Tibial nerve (tissue), 4 donors: Measurements from ENCODE around the gene COL25A1.

Experiments used
- EP300 ChIP-seq, 2 donors: sonication (generic); formaldehyde crosslinking; IDR thresholded peaks; one replicate each; pipeline ENCODE4 v1.6.1; 2017; ENCODE audit warnings: antibody characterized with exemption in 2 of 2, mild to moderate bottlenecking in 1 of 2
- POLR2A ChIP-seq, 2 donors: fragments of 450-650 bp; IDR thresholded peaks; one replicate each; pipeline ENCODE4 v1.6.1; 2017; ENCODE audit warnings: antibody characterized with exemption in 2 of 2, mild to moderate bottlenecking in 2 of 2, moderate library complexity in 2 of 2
- TF ChIP-seq, protein P1 (sequence below), 5 experiments: fragments of 200-600 bp in 3 of 5; fragments of 450-650 bp in 2 of 5; sonication (generic) in 3 of 5; IDR thresholded peaks; one replicate each; pipeline ENCODE4 v1.5.1; 2016 to 2019; ENCODE audit warnings: antibody characterized with exemption in 5 of 5, mild to moderate bottlenecking in 3 of 5, moderate library complexity in 2 of 5

- TF ChIP-seq POLR2A (IDR thresholded peaks at IDR 0.05) = no peak
- TF ChIP-seq, protein P1, sequence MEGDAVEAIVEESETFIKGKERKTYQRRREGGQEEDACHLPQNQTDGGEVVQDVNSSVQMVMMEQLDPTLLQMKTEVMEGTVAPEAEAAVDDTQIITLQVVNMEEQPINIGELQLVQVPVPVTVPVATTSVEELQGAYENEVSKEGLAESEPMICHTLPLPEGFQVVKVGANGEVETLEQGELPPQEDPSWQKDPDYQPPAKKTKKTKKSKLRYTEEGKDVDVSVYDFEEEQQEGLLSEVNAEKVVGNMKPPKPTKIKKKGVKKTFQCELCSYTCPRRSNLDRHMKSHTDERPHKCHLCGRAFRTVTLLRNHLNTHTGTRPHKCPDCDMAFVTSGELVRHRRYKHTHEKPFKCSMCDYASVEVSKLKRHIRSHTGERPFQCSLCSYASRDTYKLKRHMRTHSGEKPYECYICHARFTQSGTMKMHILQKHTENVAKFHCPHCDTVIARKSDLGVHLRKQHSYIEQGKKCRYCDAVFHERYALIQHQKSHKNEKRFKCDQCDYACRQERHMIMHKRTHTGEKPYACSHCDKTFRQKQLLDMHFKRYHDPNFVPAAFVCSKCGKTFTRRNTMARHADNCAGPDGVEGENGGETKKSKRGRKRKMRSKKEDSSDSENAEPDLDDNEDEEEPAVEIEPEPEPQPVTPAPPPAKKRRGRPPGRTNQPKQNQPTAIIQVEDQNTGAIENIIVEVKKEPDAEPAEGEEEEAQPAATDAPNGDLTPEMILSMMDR (IDR thresholded peaks at IDR 0.05) = no peak
- TF ChIP-seq EP300 (IDR thresholded peaks at IDR 0.05) = no peak
Measured at GRCh38 chr4:108763226-108763593, 539.2 kb downstream of the COL25A1 start.
